Non-pigmented ciliary epithelial cell (primary cell): ENCODE measurements around the gene RSRC1.
"Not testable (repeated sequence)": the region's sequence is repeated elsewhere in the genome, so short reads cannot be mapped to it uniquely, and the experiment has no call there.

Experiments used
- DNase-seq: peaks from one replicate; pipeline ENCODE4 v3.0.0-alpha.2; 2010; ENCODE audit warnings: low read depth

RSRC1 gene

GRCh38 chr3:158404131-158404718 lies 294.3 kb downstream of the RSRC1 start:
- no peak for DNase-seq

DNA sequence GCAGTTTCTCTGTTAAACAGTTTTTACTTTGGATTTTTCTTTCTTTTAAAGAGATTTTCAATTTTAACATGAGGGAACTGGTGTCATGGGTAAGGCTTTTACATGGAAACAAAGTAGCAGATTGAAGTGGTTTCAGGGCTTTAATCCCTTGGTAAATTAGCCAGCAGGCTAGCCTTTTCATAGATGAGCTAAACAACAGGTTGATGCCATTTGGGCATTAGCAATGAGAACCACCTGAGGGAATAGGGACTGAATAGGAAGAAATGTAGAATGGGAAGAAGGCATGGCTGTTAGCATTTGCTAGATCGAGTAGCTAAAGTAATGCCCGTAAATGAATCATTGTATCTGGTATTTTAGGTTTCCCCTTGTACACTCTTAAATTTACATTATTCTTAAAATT lies 295.6 kb downstream of the RSRC1 start:
- no peak for DNase-seq

- no peak for DNase-seq
Observed at GRCh38 chr3:158407844-158408517, 298.1 kb downstream of the RSRC1 start.

DNA sequence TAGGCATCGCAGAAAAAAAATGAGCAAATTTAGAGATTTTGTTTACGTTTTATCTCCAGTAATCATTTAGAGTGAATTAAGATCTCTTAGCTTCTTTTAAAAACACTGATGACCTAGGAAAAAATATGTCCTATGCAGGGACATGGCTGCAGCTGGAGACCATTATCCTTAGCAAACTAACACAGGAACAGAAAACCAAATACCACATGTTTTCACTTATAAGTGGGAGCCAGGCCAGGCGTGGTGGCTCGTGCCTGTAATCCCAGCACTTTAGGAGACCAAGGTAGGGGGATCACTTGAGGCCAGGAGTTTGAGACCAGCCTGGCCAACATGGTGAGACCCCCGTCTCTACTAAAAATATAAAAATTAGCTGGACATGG lies 298.6 kb downstream of the RSRC1 start:
- DNase-seq: not testable (repeated sequence)

- DNase-seq: no peak
Observed at GRCh38 chr3:158418035-158418434, 308.1 kb downstream of the RSRC1 start.

GRCh38 chr3:158419820-158420653 lies 310.1 kb downstream of the RSRC1 start:
- no peak for DNase-seq

- DNase-seq: peak; percentile 76
Observed at GRCh38 chr3:158420654-158421396, 310.9 kb downstream of the RSRC1 start.

GRCh38 chr3:158430448-158430847 lies 320.6 kb downstream of the RSRC1 start:
- no peak for DNase-seq

GRCh38 chr3:158430968-158431367 lies 321.1 kb downstream of the RSRC1 start:
- no peak for DNase-seq

- no peak for DNase-seq
Observed at GRCh38 chr3:158431829-158432228, 321.9 kb downstream of the RSRC1 start.

GRCh38 chr3:158434412-158435038 lies 324.6 kb downstream of the RSRC1 start:
- DNase-seq: peak; percentile 26

GRCh38 chr3:158443632-158444031 lies 333.7 kb downstream of the RSRC1 start:
- no peak for DNase-seq

GRCh38 chr3:158447408-158447807 lies 337.5 kb downstream of the RSRC1 start:
- no peak for DNase-seq

DNA sequence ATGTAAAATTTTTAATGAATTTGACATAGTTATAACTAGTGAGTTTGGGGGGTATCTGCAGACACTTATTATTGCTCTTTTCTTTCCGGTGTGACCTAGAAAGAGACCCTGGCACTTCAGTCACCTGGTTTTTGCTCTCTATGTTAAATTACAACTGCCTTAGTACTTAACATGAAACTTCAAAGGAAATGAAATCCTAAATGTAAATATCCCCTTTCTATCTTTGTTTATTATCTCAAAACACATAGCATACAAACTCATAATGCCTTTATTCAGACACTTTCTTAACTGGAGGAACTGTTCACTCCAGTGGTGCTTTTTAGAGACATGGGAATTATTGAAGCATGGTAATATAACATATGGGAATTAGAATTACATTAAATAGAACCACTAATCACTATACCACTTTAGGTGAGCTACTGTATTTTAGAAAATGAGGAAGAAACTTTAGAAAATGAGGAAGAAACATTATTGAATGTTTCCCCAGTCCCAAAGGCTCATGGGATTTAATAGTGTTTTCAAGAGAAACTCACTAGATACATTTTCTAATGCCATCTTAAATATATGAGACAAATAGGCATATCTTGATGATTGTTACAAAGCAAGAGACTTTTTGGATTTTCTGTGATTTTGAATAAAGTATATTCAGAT lies 341.6 kb downstream of the RSRC1 start:
- no peak for DNase-seq

- DNase-seq: no peak
Observed at GRCh38 chr3:158452334-158452733, 342.4 kb downstream of the RSRC1 start.

- DNase-seq: no peak
Observed at GRCh38 chr3:158453004-158453403, 343.1 kb downstream of the RSRC1 start.

GRCh38 chr3:158453865-158454264 lies 344.0 kb downstream of the RSRC1 start:
- DNase-seq: no peak

DNA sequence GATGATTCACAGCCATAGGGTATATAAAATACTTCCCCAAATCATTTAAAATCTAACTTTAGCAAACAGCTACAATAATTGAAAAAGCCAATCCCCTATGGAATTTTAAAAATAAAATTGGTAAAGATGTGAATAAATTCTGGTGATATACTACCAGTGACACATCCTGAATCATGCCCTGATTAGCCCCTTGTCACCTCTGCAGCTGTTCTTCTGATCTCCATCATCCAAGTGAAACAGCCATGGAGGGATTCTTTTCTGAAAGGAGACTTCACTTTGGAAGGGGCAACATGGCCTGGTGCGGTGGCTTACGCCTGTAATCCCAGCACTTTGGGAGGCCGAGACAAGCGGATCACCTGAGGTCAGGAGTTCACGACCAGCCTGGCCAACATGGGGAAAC lies 345.5 kb downstream of the RSRC1 start:
- no peak for DNase-seq

DNA sequence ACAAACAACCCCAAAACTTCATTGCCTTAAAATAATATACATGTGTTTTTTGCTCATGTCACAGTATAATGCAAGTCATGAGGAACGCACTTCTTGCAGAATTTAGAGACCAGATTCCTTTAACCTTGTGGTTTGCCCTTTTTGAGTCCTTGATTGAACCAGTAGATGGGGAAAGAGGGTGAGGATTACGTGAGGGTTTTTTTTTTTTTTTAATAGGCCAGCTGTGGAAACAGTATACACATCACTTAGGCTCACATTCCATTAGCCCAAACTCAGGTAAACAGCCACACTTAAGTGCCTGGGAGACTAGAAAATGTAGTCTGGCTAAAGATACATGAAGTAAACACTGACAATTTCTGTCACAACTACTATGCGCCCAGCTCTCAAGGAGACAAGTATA lies 346.2 kb downstream of the RSRC1 start:
- no peak for DNase-seq

DNA sequence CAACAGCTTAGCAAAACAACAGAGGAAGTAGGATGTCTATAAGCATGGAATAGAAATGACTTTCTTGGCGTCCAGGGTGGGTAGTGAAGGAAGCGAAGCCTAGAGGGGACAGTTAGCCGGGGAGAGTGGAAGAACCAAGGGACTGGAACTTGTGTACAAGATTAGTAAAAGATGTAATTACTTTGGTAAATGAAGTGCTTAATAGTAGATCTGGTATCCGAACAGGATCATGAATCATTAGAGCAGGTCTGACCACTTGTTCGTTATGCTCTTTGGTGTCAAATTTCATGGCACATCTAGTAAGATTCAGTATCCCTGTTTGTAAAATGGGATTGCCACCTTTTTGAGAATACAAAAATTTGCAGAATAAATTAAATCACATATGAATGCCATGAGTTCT lies 348.6 kb downstream of the RSRC1 start:
- no peak for DNase-seq

GRCh38 chr3:158460926-158461325 lies 351.0 kb downstream of the RSRC1 start:
- DNase-seq: no peak

DNA sequence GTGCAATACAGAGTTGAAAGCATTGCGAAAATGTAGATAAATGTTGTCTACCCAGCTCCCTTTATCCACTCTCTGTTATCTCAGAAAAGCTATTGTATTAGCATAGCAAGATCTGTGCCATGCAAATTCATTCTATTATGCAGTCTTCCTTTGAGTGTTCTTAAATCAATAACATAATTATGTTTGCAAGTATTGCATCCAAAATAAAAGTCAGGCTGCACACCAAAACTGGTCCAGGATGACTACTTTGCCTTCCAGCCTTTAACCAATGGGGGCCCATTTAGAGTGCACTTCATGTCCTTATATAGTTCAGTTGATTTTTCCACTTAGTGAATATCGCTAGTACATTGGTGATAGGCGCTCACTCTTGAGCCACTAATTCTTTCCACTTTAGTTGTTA lies 353.7 kb downstream of the RSRC1 start:
- DNase-seq: no peak
